IMR-90 (cell line): ENCODE data around the gene CHST6.

Experiments
- MAFK ChIP-seq: IDR thresholded peaks from 2 replicates; pipeline ENCODE4 v1.6.1; 2012; ENCODE audit warnings: low read depth, low read length, improper control_type of control experiment
- MXI1 ChIP-seq: IDR thresholded peaks from 2 replicates; pipeline ENCODE4 v1.6.1; 2012; ENCODE audit warnings: low read depth, mild to moderate bottlenecking, low read length, moderate library complexity, borderline replicate concordance
- NFE2L2 ChIP-seq: fragments of 150-350 bp; IDR thresholded peaks from 2 replicates; pipeline ENCODE4 v1.6.1; 2016; ENCODE audit warnings: low read depth, mild to moderate bottlenecking, low read length
- POLR2A ChIP-seq: IDR thresholded peaks from 2 replicates; pipeline ENCODE4 v1.6.1; 2012; ENCODE audit warnings: mild to moderate bottlenecking, low read depth, low read length
- RAD21 ChIP-seq: IDR thresholded peaks from 2 replicates; pipeline ENCODE4 v1.6.1; 2012; ENCODE audit warnings: low read length, improper control_type of control experiment
- RCOR1 ChIP-seq: IDR thresholded peaks from 2 replicates; pipeline ENCODE4 v1.6.1; 2012; ENCODE audit warnings: mild to moderate bottlenecking, low read length, improper control_type of control experiment; ENCODE audit not compliant: insufficient replicate concordance
- RFX5 ChIP-seq: IDR thresholded peaks from 2 replicates; pipeline ENCODE4 v1.8.0; 2012; ENCODE audit warnings: low read depth, mild to moderate bottlenecking, low read length, moderate library complexity
- SMC3 ChIP-seq: fragments of 150-350 bp; IDR thresholded peaks from 2 replicates; pipeline ENCODE4 v1.6.1; 2016; ENCODE audit warnings: low read depth, mild to moderate bottlenecking, antibody characterized with exemption, low read length, moderate library complexity
- TF ChIP-seq, protein P1 (sequence below): conservative IDR thresholded peaks from 2 replicates; pipeline ENCODE4 v1.5.1; 2012; ENCODE audit warnings: mild to moderate bottlenecking, low read depth, low read length, improper control_type of control experiment
- TF ChIP-seq, protein P2 (sequence below): fragments of 150-350 bp; IDR thresholded peaks from 2 replicates; pipeline ENCODE4 v1.6.1; 2017; ENCODE audit warnings: mild to moderate bottlenecking, antibody characterized with exemption, low read length, low read depth

DNA sequence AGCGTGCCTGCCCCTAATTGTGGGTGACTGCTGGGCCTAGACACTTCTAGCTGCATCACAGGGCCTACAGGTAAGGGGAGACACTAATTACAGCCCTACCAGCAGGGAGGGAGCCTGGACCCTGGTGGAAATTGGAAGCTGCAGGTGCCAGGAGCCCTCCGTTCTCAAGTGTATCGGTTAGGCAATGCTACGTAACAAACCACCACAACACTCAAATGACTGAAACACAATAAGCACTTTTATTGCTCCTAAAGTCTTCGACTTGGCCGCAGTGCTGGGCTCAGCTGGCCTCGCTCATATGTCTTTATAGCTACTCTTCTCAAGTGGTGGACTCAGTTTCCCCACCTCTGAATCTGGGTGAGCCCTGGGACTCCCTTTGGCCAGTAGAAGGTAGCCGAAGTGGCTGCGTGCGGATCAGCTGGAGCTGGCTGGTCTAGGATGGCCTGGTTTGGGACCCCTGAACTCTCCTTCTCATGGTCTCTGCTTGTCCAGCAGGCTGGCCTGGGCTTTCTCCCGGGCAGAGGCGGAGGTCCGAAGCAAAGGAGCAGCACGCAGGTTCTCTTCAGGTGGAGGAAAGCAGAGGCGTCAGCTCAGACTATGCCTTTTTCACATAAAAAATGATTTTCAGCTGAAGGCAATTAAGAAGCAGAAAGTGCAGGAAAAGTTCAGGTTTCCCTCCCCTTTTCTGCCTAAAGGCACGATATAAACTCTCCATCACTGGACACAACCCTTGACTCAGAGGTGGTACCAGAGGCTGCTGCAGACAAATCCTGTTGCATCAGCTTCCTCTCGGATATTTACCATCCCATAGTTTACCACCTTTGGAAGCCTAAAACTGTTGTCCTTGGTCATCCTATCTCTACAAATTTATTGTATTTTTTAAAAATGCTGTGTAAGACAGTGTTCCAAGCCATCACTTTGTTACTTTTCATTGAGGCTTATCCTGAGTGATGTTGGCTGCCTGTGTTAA is 22.0 kb downstream of the CHST6 start:
- TF ChIP-seq, protein P1, sequence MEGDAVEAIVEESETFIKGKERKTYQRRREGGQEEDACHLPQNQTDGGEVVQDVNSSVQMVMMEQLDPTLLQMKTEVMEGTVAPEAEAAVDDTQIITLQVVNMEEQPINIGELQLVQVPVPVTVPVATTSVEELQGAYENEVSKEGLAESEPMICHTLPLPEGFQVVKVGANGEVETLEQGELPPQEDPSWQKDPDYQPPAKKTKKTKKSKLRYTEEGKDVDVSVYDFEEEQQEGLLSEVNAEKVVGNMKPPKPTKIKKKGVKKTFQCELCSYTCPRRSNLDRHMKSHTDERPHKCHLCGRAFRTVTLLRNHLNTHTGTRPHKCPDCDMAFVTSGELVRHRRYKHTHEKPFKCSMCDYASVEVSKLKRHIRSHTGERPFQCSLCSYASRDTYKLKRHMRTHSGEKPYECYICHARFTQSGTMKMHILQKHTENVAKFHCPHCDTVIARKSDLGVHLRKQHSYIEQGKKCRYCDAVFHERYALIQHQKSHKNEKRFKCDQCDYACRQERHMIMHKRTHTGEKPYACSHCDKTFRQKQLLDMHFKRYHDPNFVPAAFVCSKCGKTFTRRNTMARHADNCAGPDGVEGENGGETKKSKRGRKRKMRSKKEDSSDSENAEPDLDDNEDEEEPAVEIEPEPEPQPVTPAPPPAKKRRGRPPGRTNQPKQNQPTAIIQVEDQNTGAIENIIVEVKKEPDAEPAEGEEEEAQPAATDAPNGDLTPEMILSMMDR: no peak
- TF ChIP-seq RAD21: no peak
- TF ChIP-seq NFE2L2: no peak
- no peak for TF ChIP-seq POLR2A
- TF ChIP-seq RCOR1: no peak
- no peak for TF ChIP-seq MXI1
- TF ChIP-seq SMC3: no peak
- TF ChIP-seq, protein P2, sequence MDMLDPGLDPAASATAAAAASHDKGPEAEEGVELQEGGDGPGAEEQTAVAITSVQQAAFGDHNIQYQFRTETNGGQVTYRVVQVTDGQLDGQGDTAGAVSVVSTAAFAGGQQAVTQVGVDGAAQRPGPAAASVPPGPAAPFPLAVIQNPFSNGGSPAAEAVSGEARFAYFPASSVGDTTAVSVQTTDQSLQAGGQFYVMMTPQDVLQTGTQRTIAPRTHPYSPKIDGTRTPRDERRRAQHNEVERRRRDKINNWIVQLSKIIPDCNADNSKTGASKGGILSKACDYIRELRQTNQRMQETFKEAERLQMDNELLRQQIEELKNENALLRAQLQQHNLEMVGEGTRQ: no peak
- TF ChIP-seq MAFK: no peak
- no peak for TF ChIP-seq RFX5
